Measurements from ENCODE around the gene FAM76B. TPM values are rescaled to one million over a fixed set of nuclear protein-coding genes. Genes with fewer than 3 reads are reported as not detected.

The FAM76B gene
- total and polyA plus RNA-seq, 9 of the 15 experiments (the other 6 are each of a cell fraction or from before 2014, with no cell fraction given) = 22.5 to 60.0 (median 35.0) TPM

DNA sequence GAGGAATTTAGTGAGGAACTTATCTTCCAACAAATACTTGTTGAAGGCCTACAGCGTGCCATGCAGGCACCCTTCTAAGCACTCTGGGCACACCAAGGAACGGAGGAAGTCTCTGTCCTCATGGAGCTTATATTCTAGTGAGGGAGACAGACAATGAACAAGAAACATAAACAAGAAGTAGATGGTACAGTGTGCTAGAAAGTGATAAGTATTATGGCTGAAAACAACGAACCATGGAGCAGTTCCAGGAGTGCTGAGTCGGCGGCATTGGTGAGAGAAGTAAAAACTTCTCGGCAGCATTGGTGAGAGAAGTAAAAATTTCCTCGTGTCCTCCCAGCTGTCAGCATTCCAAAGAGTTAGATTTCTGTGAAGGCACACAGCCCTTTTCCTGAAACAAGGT, 53.2 kb downstream of the FAM76B start (continued):
- TF ChIP-seq, protein P1, sequence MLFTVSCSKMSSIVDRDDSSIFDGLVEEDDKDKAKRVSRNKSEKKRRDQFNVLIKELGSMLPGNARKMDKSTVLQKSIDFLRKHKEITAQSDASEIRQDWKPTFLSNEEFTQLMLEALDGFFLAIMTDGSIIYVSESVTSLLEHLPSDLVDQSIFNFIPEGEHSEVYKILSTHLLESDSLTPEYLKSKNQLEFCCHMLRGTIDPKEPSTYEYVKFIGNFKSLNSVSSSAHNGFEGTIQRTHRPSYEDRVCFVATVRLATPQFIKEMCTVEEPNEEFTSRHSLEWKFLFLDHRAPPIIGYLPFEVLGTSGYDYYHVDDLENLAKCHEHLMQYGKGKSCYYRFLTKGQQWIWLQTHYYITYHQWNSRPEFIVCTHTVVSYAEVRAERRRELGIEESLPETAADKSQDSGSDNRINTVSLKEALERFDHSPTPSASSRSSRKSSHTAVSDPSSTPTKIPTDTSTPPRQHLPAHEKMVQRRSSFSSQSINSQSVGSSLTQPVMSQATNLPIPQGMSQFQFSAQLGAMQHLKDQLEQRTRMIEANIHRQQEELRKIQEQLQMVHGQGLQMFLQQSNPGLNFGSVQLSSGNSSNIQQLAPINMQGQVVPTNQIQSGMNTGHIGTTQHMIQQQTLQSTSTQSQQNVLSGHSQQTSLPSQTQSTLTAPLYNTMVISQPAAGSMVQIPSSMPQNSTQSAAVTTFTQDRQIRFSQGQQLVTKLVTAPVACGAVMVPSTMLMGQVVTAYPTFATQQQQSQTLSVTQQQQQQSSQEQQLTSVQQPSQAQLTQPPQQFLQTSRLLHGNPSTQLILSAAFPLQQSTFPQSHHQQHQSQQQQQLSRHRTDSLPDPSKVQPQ (CRISPR knock-in tag; IDR thresholded peaks at IDR 0.05; ENCODE audit: borderline replicate concordance) = no peak
- peak; percentile 90 for TF ChIP-seq MAFF (IDR thresholded peaks at IDR 0.05; ENCODE audit: low read length)
- TF ChIP-seq ZNF316 (IDR thresholded peaks at IDR 0.05) = peak; percentile 97
- TF ChIP-seq SMARCA4 (IDR thresholded peaks at IDR 0.05) = no peak
- TF ChIP-seq SOX6 (IDR thresholded peaks at IDR 0.05) = 0 out of 2 replicates have a peak, but pooled peaks have one; percentile 28
- no peak for TF ChIP-seq COPS2 (conservative IDR thresholded peaks at IDR 0.05)
- TF ChIP-seq, protein P2, sequence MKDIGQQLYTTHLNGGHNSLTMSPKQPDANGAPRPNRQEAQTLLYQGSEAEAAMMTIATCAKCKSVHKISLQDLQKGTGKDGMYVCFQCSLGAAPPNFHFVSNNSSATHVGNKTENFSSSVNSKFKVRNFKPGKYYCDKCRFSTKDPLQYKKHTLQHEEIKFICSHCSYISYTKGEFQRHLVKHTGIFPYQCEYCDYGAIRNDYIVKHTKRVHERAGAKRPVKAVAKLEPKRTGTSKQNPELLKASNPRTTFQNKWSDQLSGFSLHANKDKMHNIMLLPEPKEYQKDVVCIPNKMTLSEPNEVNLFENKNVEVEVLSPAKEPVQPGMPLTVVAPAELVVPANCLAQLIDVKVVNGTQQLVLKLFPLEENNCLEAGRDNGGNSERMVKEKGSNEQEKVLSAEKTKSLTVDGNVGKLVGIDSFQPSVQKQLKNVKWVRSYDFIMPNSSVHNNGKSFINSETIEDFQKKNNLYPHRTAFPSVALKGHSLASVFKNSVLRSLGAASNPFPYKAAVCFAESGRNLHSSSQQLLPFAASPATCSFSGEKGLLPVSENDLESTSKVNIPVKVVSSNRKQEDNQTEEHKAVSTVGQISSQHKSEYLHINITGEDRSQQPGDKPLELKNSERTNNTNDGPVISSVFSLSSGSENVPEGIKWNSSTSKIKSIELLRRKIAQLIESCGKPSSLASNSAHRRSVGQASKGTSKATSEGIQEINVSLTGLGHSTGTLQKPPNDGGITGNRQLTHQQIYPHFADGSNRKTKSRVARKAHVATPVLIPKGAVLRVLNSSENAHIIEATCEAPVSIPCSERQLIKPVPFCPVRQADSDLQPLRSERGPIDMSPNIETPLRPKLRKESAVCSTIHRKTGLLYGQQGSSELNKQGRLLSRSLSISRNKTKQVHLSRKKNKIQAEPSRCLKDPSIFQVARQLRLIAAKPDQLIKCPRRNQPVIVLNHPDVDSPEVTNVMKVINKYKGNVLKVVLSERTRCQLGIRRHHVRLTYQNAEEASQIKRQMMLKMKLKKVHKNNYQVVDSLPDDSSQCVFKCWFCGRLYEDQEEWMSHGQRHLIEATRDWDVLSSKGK (CRISPR knock-in tag; IDR thresholded peaks at IDR 0.05) = no peak
- TF ChIP-seq TRIM28 (IDR thresholded peaks at IDR 0.05) = peak; percentile 87
- TF ChIP-seq, protein P3, sequence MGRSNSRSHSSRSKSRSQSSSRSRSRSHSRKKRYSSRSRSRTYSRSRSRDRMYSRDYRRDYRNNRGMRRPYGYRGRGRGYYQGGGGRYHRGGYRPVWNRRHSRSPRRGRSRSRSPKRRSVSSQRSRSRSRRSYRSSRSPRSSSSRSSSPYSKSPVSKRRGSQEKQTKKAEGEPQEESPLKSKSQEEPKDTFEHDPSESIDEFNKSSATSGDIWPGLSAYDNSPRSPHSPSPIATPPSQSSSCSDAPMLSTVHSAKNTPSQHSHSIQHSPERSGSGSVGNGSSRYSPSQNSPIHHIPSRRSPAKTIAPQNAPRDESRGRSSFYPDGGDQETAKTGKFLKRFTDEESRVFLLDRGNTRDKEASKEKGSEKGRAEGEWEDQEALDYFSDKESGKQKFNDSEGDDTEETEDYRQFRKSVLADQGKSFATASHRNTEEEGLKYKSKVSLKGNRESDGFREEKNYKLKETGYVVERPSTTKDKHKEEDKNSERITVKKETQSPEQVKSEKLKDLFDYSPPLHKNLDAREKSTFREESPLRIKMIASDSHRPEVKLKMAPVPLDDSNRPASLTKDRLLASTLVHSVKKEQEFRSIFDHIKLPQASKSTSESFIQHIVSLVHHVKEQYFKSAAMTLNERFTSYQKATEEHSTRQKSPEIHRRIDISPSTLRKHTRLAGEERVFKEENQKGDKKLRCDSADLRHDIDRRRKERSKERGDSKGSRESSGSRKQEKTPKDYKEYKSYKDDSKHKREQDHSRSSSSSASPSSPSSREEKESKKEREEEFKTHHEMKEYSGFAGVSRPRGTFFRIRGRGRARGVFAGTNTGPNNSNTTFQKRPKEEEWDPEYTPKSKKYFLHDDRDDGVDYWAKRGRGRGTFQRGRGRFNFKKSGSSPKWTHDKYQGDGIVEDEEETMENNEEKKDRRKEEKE (IDR thresholded peaks at IDR 0.05; ENCODE audit: borderline replicate concordance in 1 of 2, control insufficient read depth in 1 of 2, low read depth in 2 of 2, low read length in 1 of 2) = no peak
- TF ChIP-seq, protein P4, sequence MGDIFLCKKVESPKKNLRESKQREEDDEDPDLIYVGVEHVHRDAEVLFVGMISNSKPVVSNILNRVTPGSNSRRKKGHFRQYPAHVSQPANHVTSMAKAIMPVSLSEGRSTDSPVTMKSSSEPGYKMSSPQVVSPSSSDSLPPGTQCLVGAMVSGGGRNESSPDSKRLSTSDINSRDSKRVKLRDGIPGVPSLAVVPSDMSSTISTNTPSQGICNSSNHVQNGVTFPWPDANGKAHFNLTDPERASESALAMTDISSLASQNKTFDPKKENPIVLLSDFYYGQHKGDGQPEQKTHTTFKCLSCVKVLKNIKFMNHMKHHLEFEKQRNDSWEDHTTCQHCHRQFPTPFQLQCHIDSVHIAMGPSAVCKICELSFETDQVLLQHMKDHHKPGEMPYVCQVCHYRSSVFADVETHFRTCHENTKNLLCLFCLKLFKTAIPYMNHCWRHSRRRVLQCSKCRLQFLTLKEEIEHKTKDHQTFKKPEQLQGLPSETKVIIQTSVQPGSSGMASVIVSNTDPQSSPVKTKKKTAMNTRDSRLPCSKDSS (IDR thresholded peaks at IDR 0.05; ENCODE audit: low read depth, partially characterized antibody) = peak; percentile 20
- peak; percentile 34; the same call in 1 of the 2 replicates for TF ChIP-seq TCF3 (CRISPR knock-in tag; IDR thresholded peaks at IDR 0.05)
- no peak for TF ChIP-seq CEBPG (CRISPR knock-in tag; IDR thresholded peaks at IDR 0.05)
- TF ChIP-seq CEBPG (tag; conservative IDR thresholded peaks at IDR 0.05 in 1 of 2, IDR thresholded peaks at IDR 0.05 in 1 of 2) = no peak
- TF ChIP-seq NFE2 (IDR thresholded peaks at IDR 0.05; ENCODE audit: low read depth) = peak; percentile 46
- no peak for TF ChIP-seq SRSF7 (optimal IDR thresholded peaks at IDR 0.05; ENCODE audit: low read depth, low read length)

Data from K562 (cell line).